Naive thymus-derived CD4-positive, alpha-beta T cell (primary cell): Measurements from ENCODE around the gene RHBDD3. TPM values are rescaled to one million over a fixed set of nuclear protein-coding genes. Genes with fewer than 3 reads are reported as not detected.

Source experiments
- ATAC-seq: fragments of 150-1000 bp; cut with Tn5 transposase; 2 replicates; pipeline ENCODE4 v1.10.0; 2021; ENCODE audit warnings: mild to moderate bottlenecking, moderate library complexity
- CTCF ChIA-PET: fragments of 350-600 bp; sonication (Branson Sonifier 250); formaldehyde crosslinking; loops from one replicate; lab custom pipeline; 2021; ENCODE audit warnings: antibody characterized with exemption; lab: Charles Lee
- POLR2A ChIA-PET: fragments of 350-600 bp; sonication (Branson Sonifier 250); formaldehyde crosslinking; loops from one replicate; lab custom pipeline; 2021; ENCODE audit warnings: antibody characterized with exemption, inconsistent platforms; lab: Charles Lee
- DNase-seq, 9 donors: peaks; one replicate each; pipeline versions ENCODE4 v3.0.0 to v3.0.0-alpha.2; 2020 to 2022; ENCODE audit warnings: mixed read lengths in 1 of 9
- H3K27ac ChIP-seq: one replicate; pipeline ENCODE4 v1.7.0; 2013; ENCODE audit warnings: mild to moderate bottlenecking, low read depth, low read length, moderate library complexity
- H3K27me3 ChIP-seq, 2 donors: one replicate each; pipeline ENCODE4 v1.7.0; 2013; ENCODE audit warnings: low read length in 2 of 2, mild to moderate bottlenecking in 2 of 2, moderate library complexity in 2 of 2; ENCODE audit not compliant: control insufficient read depth in 2 of 2, insufficient read depth in 2 of 2
- H3K36me3 ChIP-seq, 3 experiments: 1 replicate in 2 of 3; 2 replicates in 1 of 3; pipeline ENCODE4 v1.7.0; 2013; ENCODE audit warnings: low read length in 3 of 3, mild to moderate bottlenecking in 3 of 3, moderate library complexity in 1 of 3; ENCODE audit not compliant: insufficient read depth in 3 of 3, control insufficient read depth in 2 of 3
- H3K4me1 ChIP-seq, 2 donors: one replicate each; pipeline ENCODE4 v1.7.0; 2013; ENCODE audit warnings: low read length in 2 of 2, mild to moderate bottlenecking in 2 of 2, moderate library complexity in 1 of 2; ENCODE audit not compliant: control insufficient read depth in 2 of 2, insufficient read depth in 2 of 2
- H3K4me3 ChIP-seq: 2 replicates; pipeline ENCODE4 v1.7.0; 2013; ENCODE audit warnings: mild to moderate bottlenecking, low read length
- H3K9me3 ChIP-seq, 3 experiments: 1 replicate in 2 of 3; 2 replicates in 1 of 3; pipeline ENCODE4 v1.7.0; 2013; ENCODE audit warnings: low read length in 3 of 3; ENCODE audit not compliant: control insufficient read depth in 2 of 3
- H3K27ac Mint-ChIP-seq, 9 donors: one replicate each; pipeline ENCODE4 v1.8.0; 2020 to 2022; ENCODE audit warnings: mixed read lengths in 9 of 9, mild to moderate bottlenecking in 8 of 9, moderate library complexity in 5 of 9, inconsistent platforms in 2 of 9
- H3K27me3 Mint-ChIP-seq, 5 donors: one replicate each; pipeline ENCODE4 v1.8.0; 2021 to 2022; ENCODE audit warnings: mixed read lengths in 5 of 5, mild to moderate bottlenecking in 1 of 5
- H3K36me3 Mint-ChIP-seq, 5 donors: one replicate each; pipeline ENCODE4 v1.8.0; 2020 to 2022; ENCODE audit warnings: mixed read lengths in 5 of 5, mild to moderate bottlenecking in 3 of 5, inconsistent platforms in 1 of 5
- H3K4me1 Mint-ChIP-seq, 7 donors: one replicate each; pipeline ENCODE4 v1.8.0; 2020 to 2022; ENCODE audit warnings: mixed read lengths in 7 of 7, mild to moderate bottlenecking in 3 of 7, inconsistent platforms in 1 of 7
- H3K4me3 Mint-ChIP-seq, 10 donors: one replicate each; pipeline ENCODE4 v1.8.0; 2020 to 2022; ENCODE audit warnings: mild to moderate bottlenecking in 10 of 10, mixed read lengths in 10 of 10, moderate library complexity in 6 of 10, inconsistent platforms in 2 of 10
- H3K9me3 Mint-ChIP-seq, 11 donors: one replicate each; pipeline ENCODE4 v1.8.0; 2020 to 2022; ENCODE audit warnings: mixed read lengths in 11 of 11, mild to moderate bottlenecking in 4 of 11, inconsistent platforms in 1 of 11, moderate library complexity in 1 of 11
- intact Hi-C, 2 donors: fragments of 100-400 bp; cut with micrococcal nuclease; formaldehyde crosslinking; loops; one replicate each; pipeline ENCODE4 v1.15.1; 2023
- polyA plus RNA-seq, 2 donors: library from polyadenylated mRNA; unstranded; fragments of 300-500 nt; fragmentation: Illumina TruSeq; gene quantifications; one replicate each; pipeline ENCODE4 v1.2.3, GENCODE V29; 2021
- total RNA-seq, 6 experiments: library from RNA in 5 of 6; stranded (reverse) in 5 of 6; gene quantifications; 1 replicate in 5 of 6; 2 replicates in 1 of 6; pipeline ENCODE4 v1.2.3 and lab custom pipeline; 2021 to 2026

The RHBDD3 gene
- total and polyA plus RNA-seq, 7 experiments from 2014 or later: 8.1 to 39.4 (median 14.2) TPM

GRCh38 chr22:29306175-29306834 is 38.5 kb upstream of the RHBDD3 start, which contains the start of gene GAS2L1:
Gene GAS2L1, plus strand, starts transcription at chr22:29306650. Its CDS starts 1,456 bp downstream, at chr22:29308106.
- ATAC-seq (peak; percentile 48), DNase-seq (peak in 3 of 9 donors; percentile 24 to 69 (median 45))
- Mint-ChIP-seq H3K36me3 (peaks cover 0 to under 1% (median 0%) of the 10 kb centered on the region in 5 donors), H3K9me3 (peaks cover 0 to 1% (median 0%) of the 10 kb centered on the region in 11 donors), H3K4me3 (peak within 1 kb of the TSS; percentile 75 to 93 (median 85)), H3K4me1 (peaks cover 7 to 24% (median 12%) of the 10 kb centered on the region in 7 donors), H3K27me3 (peaks cover 5 to 21% (median 14%) of the 10 kb centered on the region in 5 donors), H3K27ac (peak within 1 kb of the TSS in 3 of 9 donors; percentile 21 to 67 (median 46))
- Histone ChIP-seq H3K4me1 (peaks cover 3 to 10% of the 10 kb centered on the region in 2 donors), H3K36me3 (no peaks in the 10 kb centered on the region), H3K27me3 (peaks cover 0 to 12% of the 10 kb centered on the region in 2 donors), H3K9me3 (no peaks in the 10 kb centered on the region), H3K27ac (no peak within 1 kb of the TSS), H3K4me3 (peak within 1 kb of the TSS; percentile 55)
- ChIA-PET CTCF (no interaction called here), POLR2A (no interaction called here)
- intact Hi-C loops: loop anchor here in 1 of 2 donors (2.0 to 5.0 kb wide), 2 partner anchors 38 to 111 kb away; partner anchors contain the start of gene EWSR1

- H3K27ac Mint-ChIP-seq: peak overlapping the region in 1 of 9 donors; percentile 9
- intact Hi-C loops: loop anchor here in 1 of 2 donors (2.0 to 5.0 kb wide), 2 partner anchors 37 to 111 kb away; partner anchors contain the start of gene EWSR1
Measured at GRCh38 chr22:29305836-29306174, 38.0 kb upstream of the RHBDD3 start.

GRCh38 chr22:29302681-29303465 is 35.1 kb upstream of the RHBDD3 start:
- Mint-ChIP-seq H3K36me3 (peaks cover 5 to 27% (median 12%) of the 10 kb centered on the region in 5 donors), H3K4me1 (peaks cover 9 to 25% (median 12%) of the 10 kb centered on the region in 7 donors), H3K9me3 (peaks cover 0 to 1% (median 0%) of the 10 kb centered on the region in 11 donors), H3K4me3 (no peak overlapping the region), H3K27me3 (peaks cover 5 to 21% (median 12%) of the 10 kb centered on the region in 5 donors), H3K27ac (peak overlapping the region in 1 of 9 donors; percentile 41)
- POLR2A ChIA-PET: no interaction called here
- Histone ChIP-seq H3K27me3 (peaks cover 0 to 7% of the 10 kb centered on the region in 2 donors), H3K27ac (no peak overlapping the region), H3K9me3 (no peaks in the 10 kb centered on the region), H3K36me3 (peaks cover 9 to 29% (median 12%) of the 10 kb centered on the region in 3 experiments), H3K4me1 (peaks cover 3 to 10% of the 10 kb centered on the region in 2 donors), H3K4me3 (no peak overlapping the region)
- ATAC-seq: no peak
- intact Hi-C loops: loop anchor here in 1 of 2 donors (5.0 kb wide), 1 partner anchor 36 kb away; the partner anchor contains the start of genes EWSR1 and RHBDD3
- no peak for DNase-seq
- CTCF ChIA-PET: no interaction called here

More at GRCh38 chr22:29305836-29306174, 38.0 kb upstream of the RHBDD3 start:
- Mint-ChIP-seq H3K9me3 (peaks cover 0 to 1% (median 0%) of the 10 kb centered on the region in 11 donors), H3K4me1 (peaks cover 9 to 26% (median 12%) of the 10 kb centered on the region in 7 donors), H3K4me3 (peak overlapping the region; percentile 50 to 84 (median 76)), H3K27me3 (peaks cover 5 to 21% (median 12%) of the 10 kb centered on the region in 5 donors), H3K36me3 (peaks cover 0 to 6% (median 4%) of the 10 kb centered on the region in 5 donors)
- Histone ChIP-seq H3K4me1 (peaks cover 3 to 10% of the 10 kb centered on the region in 2 donors), H3K36me3 (peaks cover 0 to 2% (median 0%) of the 10 kb centered on the region in 3 experiments), H3K9me3 (no peaks in the 10 kb centered on the region), H3K27ac (no peak overlapping the region), H3K4me3 (peak overlapping the region; percentile 55), H3K27me3 (peaks cover 0 to 8% of the 10 kb centered on the region in 2 donors)
- CTCF ChIA-PET: no interaction called here
- ATAC-seq: no peak
- no peak for DNase-seq
- POLR2A ChIA-PET: no interaction called here

- Histone ChIP-seq H3K27ac (no peak overlapping the region), H3K9me3 (no peaks in the 10 kb centered on the region), H3K4me1 (peaks cover 3 to 10% of the 10 kb centered on the region in 2 donors), H3K4me3 (no peak overlapping the region), H3K36me3 (peaks cover 14 to 34% (median 17%) of the 10 kb centered on the region in 3 experiments), H3K27me3 (peaks cover 0 to 7% of the 10 kb centered on the region in 2 donors)
- H3K4me1 Mint-ChIP-seq: peaks cover 8 to 22% (median 9%) of the 10 kb centered on the region in 7 donors
- H3K4me3 Mint-ChIP-seq: no peak overlapping the region
- peaks cover 0 to 1% (median 0%) of the 10 kb centered on the region in 11 donors for H3K9me3 Mint-ChIP-seq
- intact Hi-C loops: loop anchor here in 1 of 2 donors (5.0 kb wide), 1 partner anchor 35 kb away; the partner anchor contains the start of genes EWSR1 and RHBDD3
- peaks cover under 1 to 18% (median 11%) of the 10 kb centered on the region in 5 donors for H3K27me3 Mint-ChIP-seq
- H3K27ac Mint-ChIP-seq: no peak overlapping the region
- no peak for ATAC-seq
- no peak for DNase-seq
- ChIA-PET POLR2A (no interaction called here), CTCF (no interaction called here)
- peaks cover 11 to 33% (median 17%) of the 10 kb centered on the region in 5 donors for H3K36me3 Mint-ChIP-seq
Measured at GRCh38 chr22:29302402-29302680, 34.6 kb upstream of the RHBDD3 start.

- peaks cover 3 to 10% of the 10 kb centered on the region in 2 donors for H3K4me1 ChIP-seq
- H3K4me3 ChIP-seq: no peak overlapping the region
- Mint-ChIP-seq H3K9me3 (peaks cover 0 to 1% (median 0%) of the 10 kb centered on the region in 11 donors), H3K36me3 (peaks cover 11 to 37% (median 17%) of the 10 kb centered on the region in 5 donors), H3K4me3 (no peak overlapping the region), H3K4me1 (peaks cover 7 to 21% (median 8%) of the 10 kb centered on the region in 7 donors), H3K27me3 (peaks cover 0 to 17% (median 10%) of the 10 kb centered on the region in 5 donors), H3K27ac (peak overlapping the region in 2 of 9 donors; percentile 22 to 29)
- H3K36me3 ChIP-seq: peaks cover 19 to 39% (median 22%) of the 10 kb centered on the region in 3 experiments
- intact Hi-C loops: loop anchor here in 1 of 2 donors (5.0 kb wide), 1 partner anchor 35 kb away; the partner anchor contains the start of genes EWSR1 and RHBDD3
- H3K9me3 ChIP-seq: no peaks in the 10 kb centered on the region
- ChIA-PET POLR2A (no interaction called here), CTCF (no interaction called here)
- no peak for ATAC-seq
- H3K27me3 ChIP-seq: peaks cover 0 to 7% of the 10 kb centered on the region in 2 donors
- H3K27ac ChIP-seq: no peak overlapping the region
- DNase-seq: no peak
Measured at GRCh38 chr22:29301716-29302401, 34.1 kb upstream of the RHBDD3 start.
